Psoas muscle (tissue), 8 donors: ENCODE results near the gene BTBD16. TPM values are rescaled to one million over a fixed set of nuclear protein-coding genes. Genes with fewer than 3 reads are reported as not detected.

Experiments used
- ATAC-seq, 4 donors: fragments of 200-7000 bp; cut with Tn5 transposase; one replicate each; pipeline ENCODE4 v1.9.1; 2020; ENCODE audit warnings: moderate library complexity in 3 of 4, mild to moderate bottlenecking in 2 of 4
- DNase-seq, 2 donors: peaks; one replicate each; pipeline ENCODE4 v3.0.0-alpha.2; 2020
- H3K27ac ChIP-seq: fragments of 200-600 bp; one replicate; pipeline ENCODE4 v1.8.0; 2022
- H3K27me3 ChIP-seq, 3 donors: fragments of 200-600 bp in 1 of 3; one replicate each; pipeline versions ENCODE4 v1.6.1 to v1.8.0; 2013 to 2022; ENCODE audit warnings: low read length in 2 of 3, mild to moderate bottlenecking in 2 of 3, moderate library complexity in 1 of 3; ENCODE audit not compliant: insufficient read depth in 3 of 3
- H3K36me3 ChIP-seq, 2 donors: fragments of 200-600 bp in 1 of 2; one replicate each; pipeline versions ENCODE4 v1.6.1 to v1.8.0; 2013 to 2022; ENCODE audit warnings: low read depth in 1 of 2, mild to moderate bottlenecking in 1 of 2, moderate library complexity in 1 of 2; ENCODE audit not compliant: insufficient read depth in 1 of 2
- H3K4me1 ChIP-seq: fragments of 200-600 bp; one replicate; pipeline ENCODE4 v1.8.0; 2022
- H3K4me3 ChIP-seq: fragments of 200-600 bp; one replicate; pipeline ENCODE4 v1.8.0; 2022; ENCODE audit warnings: mild to moderate bottlenecking
- H3K9me3 ChIP-seq: fragments of 200-600 bp; one replicate; pipeline ENCODE4 v1.8.0; 2022
- CTCF ChIP-seq: fragments of 200-600 bp; IDR thresholded peaks from one replicate; pipeline ENCODE4 v1.8.0; 2022; ENCODE audit warnings: antibody characterized with exemption
- WGBS, 3 donors: extraction: QIAGEN DNeasy Blood & Tissue Kit; methylation state at CpG; one replicate each; pipeline versions ENCODE4 v1.1.6 to v1.1.7; 2013; 5-methylcytosine and 5-hydroxymethylcytosine counted together
- intact Hi-C, 2 donors: fragments of 100-400 bp; cut with DNase I; formaldehyde crosslinking; loops; one replicate each; pipeline versions ENCODE4 v1.11.0 to v1.14.2; 2022
- polyA plus RNA-seq, 3 donors: library from polyadenylated mRNA; stranded (reverse); fragments of 200-250 nt; gene quantifications; one replicate each; pipeline ENCODE4 v1.2.3, GENCODE V29; 2013
- total RNA-seq, 4 donors: library from RNA; stranded (reverse); fragmentation: NEBNext Ultra II Directional in 2 of 4; extraction: Animal tissue kit (Norgen Biotek cat#: 25700) in 2 of 4; gene quantifications; one replicate each; pipeline versions ENCODE4 v1.2.1 to v1.2.4, GENCODE V29; 2021 to 2023
- donor health status: healthy with polysubstance abuse.
- donor health status: DM: no; HTN: no; CAD: no; lungs with moderate emphysema.
- donor health status: Bipolar disorder and iron deficiency.
- donor health status: healthy.
- donor health status: DM: yes; HTN: yes; CAD: no.
- donor health status: DM: no; HTN: no; CAD: no.
- donor health status: DM: no; HTN: no; CAD: no.
- donor health status: DM: yes; HTN: yes; CAD: no.

BTBD16 gene
- total and polyA plus RNA-seq, 7 donors = 0.14 to 0.58 (median 0.32) TPM; not detected in 4

GRCh38 chr10:122301811-122302115 lies 30.7 kb downstream of the BTBD16 start:
- no peak for TF ChIP-seq CTCF
- Histone ChIP-seq H3K27ac (no peak overlapping the region), H3K4me1 (peaks cover 3% of the 10 kb centered on the region), H3K27me3 (no peaks in the 10 kb centered on the region), H3K4me3 (no peak overlapping the region), H3K36me3 (no peaks in the 10 kb centered on the region), H3K9me3 (no peaks in the 10 kb centered on the region)
- no peak for DNase-seq
- no peak for ATAC-seq
- 68 to 79% (median 76%) methylated on average over 7 of the region's 7 CpGs for WGBS, 3 donors
- intact Hi-C loops = loop anchor here in 1 of 2 donors (5.0 to 10.0 kb wide), 2 partner anchors 73 to 401 kb away; partner anchors contain the start of gene PLEKHA1

GRCh38 chr10:122302315-122302714 lies 31.2 kb downstream of the BTBD16 start:
- no peaks in the 10 kb centered on the region for H3K9me3 ChIP-seq
- no peak overlapping the region for H3K27ac ChIP-seq
- no peak overlapping the region for H3K4me3 ChIP-seq
- peaks cover 7% of the 10 kb centered on the region for H3K4me1 ChIP-seq
- TF ChIP-seq CTCF = no peak
- 89 to 99% (median 96%) methylated on average over 4 of the region's 4 CpGs for WGBS, 3 donors
- intact Hi-C loops = loop anchor here in 1 of 2 donors (5.0 to 10.0 kb wide), 2 partner anchors 72 to 400 kb away; partner anchors contain the start of gene PLEKHA1
- ATAC-seq (no peak), DNase-seq (no peak)
- no peaks in the 10 kb centered on the region for H3K27me3 ChIP-seq
- no peaks in the 10 kb centered on the region for H3K36me3 ChIP-seq

GRCh38 chr10:122303271-122304053 lies 32.4 kb downstream of the BTBD16 start:
- Histone ChIP-seq H3K27ac (no peak overlapping the region), H3K9me3 (no peaks in the 10 kb centered on the region), H3K4me1 (peaks cover 19% of the 10 kb centered on the region), H3K27me3 (no peaks in the 10 kb centered on the region), H3K36me3 (no peaks in the 10 kb centered on the region), H3K4me3 (no peak overlapping the region)
- WGBS, 3 donors = 81 to 88% (median 88%) methylated on average over 9 of the region's 9 CpGs
- no peak for TF ChIP-seq CTCF
- no peak for DNase-seq
- intact Hi-C loops = loop anchor here in 1 of 2 donors (5.0 to 10.0 kb wide), 2 partner anchors 71 to 399 kb away; partner anchors contain the start of gene PLEKHA1
- ATAC-seq = no peak

GRCh38 chr10:122304054-122304579 lies 33.0 kb downstream of the BTBD16 start:
- Histone ChIP-seq H3K4me3 (no peak overlapping the region), H3K4me1 (peaks cover 25% of the 10 kb centered on the region), H3K36me3 (no peaks in the 10 kb centered on the region), H3K27me3 (no peaks in the 10 kb centered on the region), H3K9me3 (no peaks in the 10 kb centered on the region), H3K27ac (no peak overlapping the region)
- WGBS, 3 donors = 93 to 94% (median 93%) methylated on average over 7 of the region's 7 CpGs
- no peak for ATAC-seq
- no peak for DNase-seq
- TF ChIP-seq CTCF = no peak
- intact Hi-C loops = loop anchor here in 1 of 2 donors (5.0 to 10.0 kb wide), 2 partner anchors 71 to 398 kb away; partner anchors contain the start of gene PLEKHA1
